Astrocyte of the spinal cord (primary cell): ENCODE results near the gene ENTHD1.
"Not testable (repeated sequence)": the region's sequence is repeated elsewhere in the genome, so short reads cannot be mapped to it uniquely, and the experiment has no call there.

Source experiments
- DNase-seq: peaks from one replicate; pipeline ENCODE4 v3.0.0; 2011; ENCODE audit warnings: low read depth, low spot score
- H3K4me3 ChIP-seq: 2 replicates; pipeline ENCODE4 v1.5.1; 2011; ENCODE audit warnings: low read depth, mild to moderate bottlenecking, low read length, moderate library complexity
- CTCF ChIP-seq: IDR thresholded peaks from 2 replicates; pipeline ENCODE4 v1.5.1; 2012; ENCODE audit warnings: low read depth, mild to moderate bottlenecking, low read length, inconsistent platforms
- in situ Hi-C: cut with HindIII; loops from 2 replicates; pipeline ENCODE4 v1.10.0; 2017; ENCODE audit warnings: low sequenced_read_pairs

ENTHD1 gene

GRCh38 chr22:39905687-39906086, 12.1 kb upstream of the ENTHD1 start:
- TF ChIP-seq CTCF: no peak
- no peak overlapping the region for H3K4me3 ChIP-seq
- DNase-seq: no peak
- in situ Hi-C loops: no loop called here

- in situ Hi-C loops: no loop called here
- no peak for TF ChIP-seq CTCF
- H3K4me3 ChIP-seq: no peak overlapping the region
- no peak for DNase-seq
These were observed 11.3 kb upstream of the ENTHD1 start for GRCh38 chr22:39904862-39905261.

GRCh38 chr22:39904024-39904423, 10.5 kb upstream of the ENTHD1 start:
- DNase-seq, H3K4me3 ChIP-seq, in situ Hi-C loops: not testable (repeated sequence)

- in situ Hi-C loops: no loop called here
- no peak for DNase-seq
- no peak overlapping the region for H3K4me3 ChIP-seq
- TF ChIP-seq CTCF: no peak
These were observed 8.1 kb upstream of the ENTHD1 start for GRCh38 chr22:39901565-39902146.

- no peak for DNase-seq
- no peak within 1 kb of the TSS for H3K4me3 ChIP-seq
- TF ChIP-seq CTCF: no peak
- in situ Hi-C loops: no loop called here
These were observed 7.0 kb upstream of the ENTHD1 start, which contains the start of gene GRAP2 for GRCh38 chr22:39900306-39901227. Gene GRAP2, plus strand, starts transcription at chr22:39901084. Its CDS starts 46,023 bp downstream, at chr22:39947107.

GRCh38 chr22:39898997-39899396, 5.4 kb upstream of the ENTHD1 start:
- H3K4me3 ChIP-seq: no peak overlapping the region
- no peak for DNase-seq

More at GRCh38 chr22:39898997-39899396, 5.4 kb upstream of the ENTHD1 start:
- no peak for TF ChIP-seq CTCF
- in situ Hi-C loops: no loop called here
